Upper lobe of right lung (tissue), 1 donor: ENCODE results near the gene CHN2. TPM values are rescaled to one million over a fixed set of nuclear protein-coding genes. Genes with fewer than 3 reads are reported as not detected.

Source experiments
- ATAC-seq: fragments of 200-7000 bp; cut with Tn5 transposase; one replicate; pipeline ENCODE4 v1.9.1; 2020; ENCODE audit warnings: mild to moderate bottlenecking, moderate library complexity
- DNase-seq: peaks from one replicate; pipeline ENCODE4 v3.0.0-alpha.2; 2020
- H3K27ac ChIP-seq: fragments of 200-600 bp; one replicate; pipeline ENCODE4 v1.8.0; 2022
- H3K27me3 ChIP-seq: fragments of 200-600 bp; one replicate; pipeline ENCODE4 v1.8.0; 2022; ENCODE audit warnings: mild to moderate bottlenecking
- H3K36me3 ChIP-seq: fragments of 200-600 bp; one replicate; pipeline ENCODE4 v1.8.0; 2022
- H3K4me1 ChIP-seq: fragments of 200-600 bp; one replicate; pipeline ENCODE4 v1.8.0; 2022
- H3K4me3 ChIP-seq: fragments of 200-600 bp; one replicate; pipeline ENCODE4 v1.8.0; 2022; ENCODE audit warnings: mild to moderate bottlenecking
- H3K9me3 ChIP-seq: fragments of 200-600 bp; one replicate; pipeline ENCODE4 v1.8.0; 2022
- intact Hi-C: fragments of 100-400 bp; cut with DNase I; formaldehyde crosslinking; loops from one replicate; pipeline ENCODE4 v1.11.0; 2022
- total RNA-seq: library from RNA; stranded (reverse); fragmentation: NEBNext Ultra II Directional; extraction: Animal tissue kit (Norgen Biotek cat#: 25700); gene quantifications from one replicate; pipeline ENCODE4 v1.2.1, GENCODE V29; 2021
- TF ChIP-seq, protein P1 (sequence below): fragments of 200-600 bp; IDR thresholded peaks from one replicate; pipeline ENCODE4 v1.8.0; 2022; ENCODE audit warnings: antibody characterized with exemption
- donor health status: DM: no; HTN: yes; CAD: no; lungs with severe emphysema.

CHN2 gene
- total RNA-seq, 1 donor from 2014 or later = 14.4 TPM

GRCh38 chr7:29485339-29486190, 291.0 kb downstream of the CHN2 start:
- H3K9me3 ChIP-seq = no peaks in the 10 kb centered on the region
- no peaks in the 10 kb centered on the region for H3K27me3 ChIP-seq
- no peak overlapping the region for H3K27ac ChIP-seq
- H3K36me3 ChIP-seq = no peaks in the 10 kb centered on the region
- intact Hi-C loops = no loop called here
- no peak overlapping the region for H3K4me3 ChIP-seq
- ATAC-seq (peak; percentile 50), DNase-seq (no peak)
- peaks cover 6% of the 10 kb centered on the region for H3K4me1 ChIP-seq
- TF ChIP-seq, protein P1, sequence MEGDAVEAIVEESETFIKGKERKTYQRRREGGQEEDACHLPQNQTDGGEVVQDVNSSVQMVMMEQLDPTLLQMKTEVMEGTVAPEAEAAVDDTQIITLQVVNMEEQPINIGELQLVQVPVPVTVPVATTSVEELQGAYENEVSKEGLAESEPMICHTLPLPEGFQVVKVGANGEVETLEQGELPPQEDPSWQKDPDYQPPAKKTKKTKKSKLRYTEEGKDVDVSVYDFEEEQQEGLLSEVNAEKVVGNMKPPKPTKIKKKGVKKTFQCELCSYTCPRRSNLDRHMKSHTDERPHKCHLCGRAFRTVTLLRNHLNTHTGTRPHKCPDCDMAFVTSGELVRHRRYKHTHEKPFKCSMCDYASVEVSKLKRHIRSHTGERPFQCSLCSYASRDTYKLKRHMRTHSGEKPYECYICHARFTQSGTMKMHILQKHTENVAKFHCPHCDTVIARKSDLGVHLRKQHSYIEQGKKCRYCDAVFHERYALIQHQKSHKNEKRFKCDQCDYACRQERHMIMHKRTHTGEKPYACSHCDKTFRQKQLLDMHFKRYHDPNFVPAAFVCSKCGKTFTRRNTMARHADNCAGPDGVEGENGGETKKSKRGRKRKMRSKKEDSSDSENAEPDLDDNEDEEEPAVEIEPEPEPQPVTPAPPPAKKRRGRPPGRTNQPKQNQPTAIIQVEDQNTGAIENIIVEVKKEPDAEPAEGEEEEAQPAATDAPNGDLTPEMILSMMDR = no peak

GRCh38 chr7:29486191-29486700, 291.7 kb downstream of the CHN2 start:
- Histone ChIP-seq H3K36me3 (no peaks in the 10 kb centered on the region), H3K4me3 (no peak overlapping the region), H3K9me3 (no peaks in the 10 kb centered on the region), H3K27me3 (no peaks in the 10 kb centered on the region), H3K27ac (no peak overlapping the region), H3K4me1 (no peaks in the 10 kb centered on the region)
- peak; percentile 37 for ATAC-seq
- intact Hi-C loops = no loop called here
- no peak for DNase-seq
- TF ChIP-seq, protein P1 = no peak

DNA sequence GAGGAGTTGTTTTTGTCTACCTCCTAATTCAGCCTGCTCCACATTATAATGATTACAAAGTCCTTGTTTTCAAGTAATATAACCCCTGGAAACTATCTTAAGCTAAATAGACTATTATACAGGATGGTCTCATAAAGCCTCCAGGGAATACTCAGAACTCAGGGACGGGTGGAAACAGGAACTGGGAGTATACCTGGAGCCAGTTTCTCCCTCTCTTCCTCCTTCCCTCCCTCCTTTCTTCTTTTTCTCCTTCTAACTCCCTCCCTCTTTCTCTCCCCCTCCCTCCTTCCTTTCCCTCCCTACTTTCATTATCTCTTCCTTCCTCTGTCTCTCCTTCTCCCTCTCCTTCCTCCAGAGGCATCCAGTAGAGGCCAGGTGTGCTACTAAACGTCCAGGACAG, 292.8 kb downstream of the CHN2 start:
- intact Hi-C loops = no loop called here
- peak overlapping the region; percentile 20 for H3K27ac ChIP-seq
- H3K9me3 ChIP-seq = no peaks in the 10 kb centered on the region
- H3K27me3 ChIP-seq = no peaks in the 10 kb centered on the region
- ATAC-seq (no peak), DNase-seq (no peak)
- TF ChIP-seq, protein P1 = no peak
- H3K4me1 ChIP-seq = no peaks in the 10 kb centered on the region
- no peaks in the 10 kb centered on the region for H3K36me3 ChIP-seq
- no peak overlapping the region for H3K4me3 ChIP-seq

GRCh38 chr7:29488203-29488970, 293.8 kb downstream of the CHN2 start:
- intact Hi-C loops = no loop called here

DNA sequence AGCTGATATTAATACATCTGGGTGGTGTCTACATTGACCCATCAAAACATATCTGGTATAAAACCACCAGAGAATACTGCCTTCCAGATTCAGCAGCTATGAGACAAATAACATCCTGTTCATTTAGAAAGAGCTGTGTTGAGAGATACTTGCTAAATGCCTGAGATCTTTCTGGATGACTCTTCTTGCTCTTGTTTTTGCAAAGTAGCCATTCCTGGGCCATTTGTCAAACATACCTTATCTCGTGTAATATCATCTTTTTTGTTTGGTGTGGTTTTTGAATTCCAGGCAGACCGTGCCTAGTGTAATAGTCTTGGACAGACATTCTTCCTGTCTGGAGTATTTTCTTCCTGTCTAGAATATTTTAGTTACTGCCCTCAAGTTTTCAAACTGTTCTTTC, 294.4 kb downstream of the CHN2 start:
- H3K36me3 ChIP-seq = no peaks in the 10 kb centered on the region
- H3K9me3 ChIP-seq = no peaks in the 10 kb centered on the region
- ATAC-seq (no peak), DNase-seq (no peak)
- intact Hi-C loops = no loop called here
- no peaks in the 10 kb centered on the region for H3K27me3 ChIP-seq
- peak overlapping the region; percentile 40 for H3K27ac ChIP-seq
- TF ChIP-seq, protein P1 = no peak
- H3K4me1 ChIP-seq = no peaks in the 10 kb centered on the region
- no peak overlapping the region for H3K4me3 ChIP-seq

More at GRCh38 chr7:29488203-29488970, 293.8 kb downstream of the CHN2 start:
- Histone ChIP-seq H3K36me3 (no peaks in the 10 kb centered on the region), H3K4me1 (no peaks in the 10 kb centered on the region), H3K27ac (peak overlapping the region; percentile 40), H3K9me3 (no peaks in the 10 kb centered on the region), H3K27me3 (no peaks in the 10 kb centered on the region), H3K4me3 (no peak overlapping the region)
- ATAC-seq = peak; percentile 17
- DNase-seq = no peak
- TF ChIP-seq, protein P1 = no peak
